Activated CD8-positive, alpha-beta T cell treated with anti-CD3 and anti-CD28 coated beads, Interleukin-2, amount 10 ng/mL, durations not matched to agents 7 days and 5 days (primary cell): Measurements from ENCODE around the gene DENND4C. TPM values are rescaled to one million over a fixed set of nuclear protein-coding genes. Genes with fewer than 3 reads are reported as not detected.

Source experiments
- ATAC-seq: fragments of 150-1000 bp; cut with Tn5 transposase; one replicate; pipeline ENCODE4 v1.10.0; 2021; ENCODE audit warnings: moderate library complexity
- CTCF ChIA-PET: fragments of 350-600 bp; sonication (Branson Sonifier 250); formaldehyde crosslinking; loops from one replicate; lab custom pipeline; 2021; ENCODE audit warnings: antibody characterized with exemption; lab: Charles Lee
- POLR2A ChIA-PET: fragments of 350-600 bp; sonication (Branson Sonifier 250); formaldehyde crosslinking; loops from one replicate; lab custom pipeline; 2021; ENCODE audit warnings: antibody characterized with exemption; lab: Charles Lee
- DNase-seq: peaks from one replicate; pipeline ENCODE4 v3.0.0-alpha.2; 2020
- H3K27ac Mint-ChIP-seq: one replicate; pipeline ENCODE4 v1.8.0; 2021; ENCODE audit warnings: mild to moderate bottlenecking, mixed read lengths
- H3K27me3 Mint-ChIP-seq: one replicate; pipeline ENCODE4 v1.8.0; 2021; ENCODE audit warnings: low read depth, mixed read lengths
- H3K36me3 Mint-ChIP-seq: one replicate; pipeline ENCODE4 v1.8.0; 2021; ENCODE audit warnings: low read depth, mixed read lengths
- H3K4me1 Mint-ChIP-seq: one replicate; pipeline ENCODE4 v1.8.0; 2021; ENCODE audit warnings: low read depth, mixed read lengths
- H3K4me3 Mint-ChIP-seq: one replicate; pipeline ENCODE4 v1.8.0; 2021; ENCODE audit warnings: mild to moderate bottlenecking, mixed read lengths
- H3K9me3 Mint-ChIP-seq: one replicate; pipeline ENCODE4 v1.8.0; 2022; ENCODE audit warnings: mixed read lengths; ENCODE audit not compliant: insufficient read depth
- total RNA-seq, 2 experiments: library from RNA; stranded (reverse); gene quantifications; one replicate each; pipeline ENCODE4 v1.2.3, GENCODE V29; 2021

DENND4C gene
- total RNA-seq, 2 experiments from 2014 or later, result 29.6 to 35.3 TPM

- Mint-ChIP-seq H3K4me1 (peaks cover 5% of the 10 kb centered on the region), H3K36me3 (no peaks in the 10 kb centered on the region), H3K27ac (no peak overlapping the region), H3K27me3 (no peaks in the 10 kb centered on the region), H3K9me3 (no peaks in the 10 kb centered on the region), H3K4me3 (no peak overlapping the region)
- ChIA-PET POLR2A (interaction anchor here (0.6 kb wide), 1 partner anchor 1483 kb away, joined by 4 read pairs; no protein-coding TSS in a partner anchor), CTCF (no interaction called here)
- ATAC-seq (no peak), DNase-seq (no peak)
These were observed 5.9 kb upstream of the DENND4C start for GRCh38 chr9:19224563-19224962.

- peaks cover 12% of the 10 kb centered on the region for H3K4me1 Mint-ChIP-seq
- H3K9me3 Mint-ChIP-seq, result no peaks in the 10 kb centered on the region
- H3K27ac Mint-ChIP-seq, result peak overlapping the region; percentile 81
- no peaks in the 10 kb centered on the region for H3K27me3 Mint-ChIP-seq
- POLR2A ChIA-PET, result interaction anchor here (0.6 to 0.9 kb wide), 2 partner anchors 125 to 647 kb away, joined by 3 to 4 read pairs; no protein-coding TSS in a partner anchor
- DNase-seq (peak; percentile 76), ATAC-seq (peak; percentile 56)
- peaks cover 2% of the 10 kb centered on the region for H3K36me3 Mint-ChIP-seq
- peak overlapping the region; percentile 76 for H3K4me3 Mint-ChIP-seq
- CTCF ChIA-PET, result interaction anchor here (1.0 to 2.3 kb wide), 2 partner anchors 46 to 56 kb away, joined by 3 to 7 read pairs; no protein-coding TSS in a partner anchor
These were observed 718 bp upstream of the DENND4C start for GRCh38 chr9:19229595-19230354.

GRCh38 chr9:19231126-19231903 is 822 bp downstream of the DENND4C start:
- CTCF ChIA-PET, result interaction anchor here (1.0 to 2.3 kb wide), 2 partner anchors 47 to 57 kb away, joined by 3 to 7 read pairs; no protein-coding TSS in a partner anchor
- Mint-ChIP-seq H3K9me3 (no peaks in the 10 kb centered on the region), H3K4me1 (peaks cover 13% of the 10 kb centered on the region), H3K27me3 (no peaks in the 10 kb centered on the region), H3K36me3 (peaks cover 2% of the 10 kb centered on the region), H3K4me3 (no peak overlapping the region), H3K27ac (no peak overlapping the region)
- POLR2A ChIA-PET, result interaction anchor here (0.6 to 1.6 kb wide), 9 partner anchors 47 to 1299 kb away, joined by 3 to 6 read pairs (median 4); partner anchors contain the start of gene RRAGA
- peak; percentile 31 for ATAC-seq
- DNase-seq, result peak; percentile 35

GRCh38 chr9:19231904-19232822 is 1.7 kb downstream of the DENND4C start:
- Mint-ChIP-seq H3K27ac (no peak overlapping the region), H3K9me3 (no peaks in the 10 kb centered on the region), H3K36me3 (peaks cover 2% of the 10 kb centered on the region), H3K4me1 (peaks cover 17% of the 10 kb centered on the region), H3K4me3 (no peak overlapping the region), H3K27me3 (no peaks in the 10 kb centered on the region)
- DNase-seq (no peak), ATAC-seq (no peak)
- CTCF ChIA-PET, result interaction anchor here (0.8 to 2.3 kb wide), 12 partner anchors 10 to 790 kb away, joined by 3 to 7 read pairs (median 4); no protein-coding TSS in a partner anchor
- POLR2A ChIA-PET, result interaction anchor here (0.6 to 1.6 kb wide), 7 partner anchors 48 to 183 kb away, joined by 3 to 6 read pairs (median 4); partner anchors contain the start of gene RRAGA

- Mint-ChIP-seq H3K27me3 (no peaks in the 10 kb centered on the region), H3K9me3 (no peaks in the 10 kb centered on the region), H3K4me3 (no peak overlapping the region), H3K4me1 (peaks cover 17% of the 10 kb centered on the region), H3K36me3 (peaks cover 2% of the 10 kb centered on the region), H3K27ac (no peak overlapping the region)
- ATAC-seq, result no peak
- ChIA-PET CTCF (interaction anchor here (0.8 to 1.9 kb wide), 13 partner anchors 9 to 790 kb away, joined by 3 to 7 read pairs (median 3); no protein-coding TSS in a partner anchor), POLR2A (interaction anchor here (0.9 to 1.5 kb wide), 3 partner anchors 49 to 184 kb away, joined by 3 to 4 read pairs (median 3); partner anchors contain the start of genes RPS6 and RRAGA)
- no peak for DNase-seq
These were observed 2.3 kb downstream of the DENND4C start for GRCh38 chr9:19232823-19233194.

GRCh38 chr9:19233344-19233743 is 2.9 kb downstream of the DENND4C start:
- Mint-ChIP-seq H3K36me3 (peaks cover 2% of the 10 kb centered on the region), H3K4me3 (peak overlapping the region; percentile 22), H3K27ac (no peak overlapping the region), H3K4me1 (peaks cover 17% of the 10 kb centered on the region), H3K9me3 (no peaks in the 10 kb centered on the region), H3K27me3 (no peaks in the 10 kb centered on the region)
- ChIA-PET CTCF (interaction anchor here (0.9 to 1.9 kb wide), 9 partner anchors 9 to 224 kb away, joined by 3 to 7 read pairs (median 4); no protein-coding TSS in a partner anchor), POLR2A (interaction anchor here (0.9 kb wide), 1 partner anchor 146 kb away, joined by 3 read pairs; the partner anchor contains the start of gene RPS6)
- no peak for ATAC-seq
- no peak for DNase-seq

- Mint-ChIP-seq H3K9me3 (no peaks in the 10 kb centered on the region), H3K27ac (no peak overlapping the region), H3K4me1 (peaks cover 7% of the 10 kb centered on the region), H3K36me3 (peaks cover 18% of the 10 kb centered on the region), H3K4me3 (no peak overlapping the region), H3K27me3 (no peaks in the 10 kb centered on the region)
- DNase-seq (no peak), ATAC-seq (no peak)
- POLR2A ChIA-PET, result no interaction called here
- CTCF ChIA-PET, result no interaction called here
These were observed 9.5 kb downstream of the DENND4C start for GRCh38 chr9:19239955-19240354.

GRCh38 chr9:19241728-19242127 is 11.2 kb downstream of the DENND4C start:
- peaks cover 3% of the 10 kb centered on the region for H3K4me1 Mint-ChIP-seq
- ChIA-PET CTCF (interaction anchor here (0.9 to 1.3 kb wide), 2 partner anchors 9 to 10 kb away, joined by 3 to 4 read pairs; no protein-coding TSS in a partner anchor), POLR2A (no interaction called here)
- H3K27ac Mint-ChIP-seq, result no peak overlapping the region
- H3K4me3 Mint-ChIP-seq, result no peak overlapping the region
- no peaks in the 10 kb centered on the region for H3K27me3 Mint-ChIP-seq
- DNase-seq (no peak), ATAC-seq (no peak)
- no peaks in the 10 kb centered on the region for H3K9me3 Mint-ChIP-seq
- peaks cover 25% of the 10 kb centered on the region for H3K36me3 Mint-ChIP-seq

GRCh38 chr9:19243366-19244033 is 13.0 kb downstream of the DENND4C start:
- ChIA-PET POLR2A (no interaction called here), CTCF (no interaction called here)
- no peak overlapping the region for H3K4me3 Mint-ChIP-seq
- H3K4me1 Mint-ChIP-seq, result peaks cover 3% of the 10 kb centered on the region
- H3K9me3 Mint-ChIP-seq, result no peaks in the 10 kb centered on the region
- H3K36me3 Mint-ChIP-seq, result peaks cover 27% of the 10 kb centered on the region
- DNase-seq, result no peak
- ATAC-seq, result no peak
- H3K27me3 Mint-ChIP-seq, result no peaks in the 10 kb centered on the region
- H3K27ac Mint-ChIP-seq, result no peak overlapping the region

GRCh38 chr9:19246891-19247290 is 16.4 kb downstream of the DENND4C start:
- peaks cover 24% of the 10 kb centered on the region for H3K36me3 Mint-ChIP-seq
- CTCF ChIA-PET, result interaction anchor here (1.1 kb wide), 1 partner anchor 218 kb away, joined by 6 read pairs; no protein-coding TSS in a partner anchor

More at GRCh38 chr9:19246891-19247290, 16.4 kb downstream of the DENND4C start:
- Mint-ChIP-seq H3K27ac (no peak overlapping the region), H3K4me3 (no peak overlapping the region), H3K27me3 (no peaks in the 10 kb centered on the region), H3K4me1 (peaks cover 20% of the 10 kb centered on the region), H3K9me3 (no peaks in the 10 kb centered on the region)
- DNase-seq (no peak), ATAC-seq (no peak)
- POLR2A ChIA-PET, result no interaction called here
